ENCODE results near the gene B3GNT4.

DNA sequence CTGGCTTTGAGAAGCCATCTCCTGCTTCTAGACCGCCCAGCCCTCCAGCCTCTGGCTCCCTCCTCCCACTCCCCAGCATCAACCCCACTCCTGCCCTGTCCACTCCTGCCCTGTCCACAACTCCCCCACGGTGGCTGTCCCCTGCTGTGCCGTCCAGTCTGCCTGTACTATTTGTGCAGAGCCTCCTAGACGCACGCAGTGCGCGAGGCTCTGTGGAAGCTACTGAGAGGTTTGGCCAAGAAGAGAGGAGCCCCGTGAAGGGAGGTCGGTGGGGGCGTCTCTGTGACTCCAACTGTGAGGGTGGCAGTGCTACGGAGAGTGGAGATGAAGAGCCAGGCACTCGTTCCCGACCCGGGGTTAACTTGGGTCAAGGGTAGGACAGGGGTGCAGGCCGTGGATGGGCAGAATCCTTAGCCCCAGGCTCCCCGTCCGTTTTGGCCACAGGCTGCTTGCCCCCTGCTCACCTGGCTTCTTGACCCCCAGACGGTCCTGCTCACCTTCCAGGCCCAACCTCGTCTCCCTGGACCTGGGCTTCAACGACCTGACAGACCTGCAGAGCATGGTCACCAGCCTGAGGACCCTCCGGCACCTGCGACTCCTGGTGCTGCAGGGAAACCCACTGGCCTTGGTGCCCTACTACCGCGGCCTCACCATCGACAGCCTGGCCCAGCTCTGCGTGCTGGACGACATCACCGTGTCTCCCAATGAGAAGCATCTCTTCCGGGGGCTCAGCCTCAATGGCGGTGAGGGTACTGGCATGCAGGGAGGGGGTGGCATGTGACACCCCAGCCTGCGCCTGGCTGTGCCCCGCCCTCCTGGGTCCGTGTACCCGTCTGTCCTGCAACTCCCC, 13.7 kb upstream of the B3GNT4 start:
- TF ChIP-seq, protein P1, sequence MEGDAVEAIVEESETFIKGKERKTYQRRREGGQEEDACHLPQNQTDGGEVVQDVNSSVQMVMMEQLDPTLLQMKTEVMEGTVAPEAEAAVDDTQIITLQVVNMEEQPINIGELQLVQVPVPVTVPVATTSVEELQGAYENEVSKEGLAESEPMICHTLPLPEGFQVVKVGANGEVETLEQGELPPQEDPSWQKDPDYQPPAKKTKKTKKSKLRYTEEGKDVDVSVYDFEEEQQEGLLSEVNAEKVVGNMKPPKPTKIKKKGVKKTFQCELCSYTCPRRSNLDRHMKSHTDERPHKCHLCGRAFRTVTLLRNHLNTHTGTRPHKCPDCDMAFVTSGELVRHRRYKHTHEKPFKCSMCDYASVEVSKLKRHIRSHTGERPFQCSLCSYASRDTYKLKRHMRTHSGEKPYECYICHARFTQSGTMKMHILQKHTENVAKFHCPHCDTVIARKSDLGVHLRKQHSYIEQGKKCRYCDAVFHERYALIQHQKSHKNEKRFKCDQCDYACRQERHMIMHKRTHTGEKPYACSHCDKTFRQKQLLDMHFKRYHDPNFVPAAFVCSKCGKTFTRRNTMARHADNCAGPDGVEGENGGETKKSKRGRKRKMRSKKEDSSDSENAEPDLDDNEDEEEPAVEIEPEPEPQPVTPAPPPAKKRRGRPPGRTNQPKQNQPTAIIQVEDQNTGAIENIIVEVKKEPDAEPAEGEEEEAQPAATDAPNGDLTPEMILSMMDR (IDR thresholded peaks at IDR 0.05), result no peak
- no peak for TF ChIP-seq EZH2 (IDR thresholded peaks at IDR 0.05; ENCODE audit: borderline replicate concordance, insufficient read depth, low read depth, low read length, poor library complexity, severe bottlenecking)
